SK-N-MC (cell line): ENCODE results near the gene COL16A1.

Experiments
- DNase-seq: peaks from one replicate; pipeline ENCODE4 v3.0.0-alpha.2; 2011; ENCODE audit warnings: low read depth, low spot score
- H3K27ac ChIP-seq: fragments of 200-600 bp; sonication (generic); 2 replicates; pipeline ENCODE4 v1.5.1; 2016; ENCODE audit warnings: mixed run types
- H3K36me3 ChIP-seq: fragments of 200-600 bp; sonication (generic); 2 replicates; pipeline ENCODE4 v1.6.1; 2017; ENCODE audit warnings: antibody characterized with exemption, low read length, mixed read lengths; ENCODE audit not compliant: insufficient read depth
- H3K4me3 ChIP-seq: fragments of 200-600 bp; sonication (generic); 2 replicates; pipeline ENCODE4 v1.5.1; 2016
- H3K9ac ChIP-seq: fragments of 200-600 bp; sonication (generic); 2 replicates; pipeline ENCODE4 v1.8.0; 2017; ENCODE audit warnings: mixed run types, mixed read lengths; ENCODE audit not compliant: insufficient read length
- H3K9me3 ChIP-seq: fragments of 200-600 bp; sonication (generic); 2 replicates; pipeline ENCODE4 v1.6.1; 2017; ENCODE audit warnings: low read depth, mild to moderate bottlenecking, antibody characterized with exemption, low read length, moderate library complexity, mixed read lengths
- EZH2 ChIP-seq: fragments of 200-600 bp; sonication (generic); IDR thresholded peaks from one replicate; pipeline ENCODE4 v1.6.1; 2017; ENCODE audit warnings: antibody characterized with exemption
- FOXP2 ChIP-seq: optimal IDR thresholded peaks from 2 replicates; pipeline ENCODE3; 2011; ENCODE audit warnings: mild to moderate bottlenecking, moderate library complexity; ENCODE audit not compliant: insufficient read depth; ENCODE audit errors: extremely low read length, control extremely low read depth
- POLR2AphosphoS5 ChIP-seq: IDR thresholded peaks from 2 replicates; pipeline ENCODE4 v1.6.1; 2012; ENCODE audit warnings: mild to moderate bottlenecking, low read depth, low read length, borderline replicate concordance

COL16A1 gene

DNA sequence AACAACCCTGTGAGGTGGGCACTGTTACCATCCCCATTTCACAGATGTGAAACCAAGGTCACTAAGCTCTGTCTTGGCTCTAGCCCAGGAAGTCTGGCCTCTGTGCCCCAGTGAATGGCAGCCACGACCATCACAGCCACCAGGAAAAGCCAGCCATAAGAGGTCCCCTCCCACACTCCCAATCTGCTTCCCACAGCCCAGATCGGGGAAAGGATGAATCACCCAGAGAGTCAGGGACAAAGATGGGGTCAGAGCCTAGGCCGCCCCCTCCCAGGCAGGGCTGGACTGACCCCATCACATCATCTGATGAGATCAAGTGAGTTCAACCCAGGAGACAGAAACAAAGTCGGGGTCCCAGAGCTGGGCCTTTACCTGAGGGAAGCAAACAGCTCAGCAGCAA is 22.9 kb upstream of the COL16A1 start:
- Histone ChIP-seq H3K36me3 (peaks cover 4% of the 10 kb centered on the region; the same call in 1 of the 2 replicates), H3K27ac (no peak overlapping the region), H3K4me3 (no peak overlapping the region), H3K9me3 (no peaks in the 10 kb centered on the region), H3K9ac (no peak overlapping the region)
- no peak for TF ChIP-seq POLR2AphosphoS5
- DNase-seq, result no peak

DNA sequence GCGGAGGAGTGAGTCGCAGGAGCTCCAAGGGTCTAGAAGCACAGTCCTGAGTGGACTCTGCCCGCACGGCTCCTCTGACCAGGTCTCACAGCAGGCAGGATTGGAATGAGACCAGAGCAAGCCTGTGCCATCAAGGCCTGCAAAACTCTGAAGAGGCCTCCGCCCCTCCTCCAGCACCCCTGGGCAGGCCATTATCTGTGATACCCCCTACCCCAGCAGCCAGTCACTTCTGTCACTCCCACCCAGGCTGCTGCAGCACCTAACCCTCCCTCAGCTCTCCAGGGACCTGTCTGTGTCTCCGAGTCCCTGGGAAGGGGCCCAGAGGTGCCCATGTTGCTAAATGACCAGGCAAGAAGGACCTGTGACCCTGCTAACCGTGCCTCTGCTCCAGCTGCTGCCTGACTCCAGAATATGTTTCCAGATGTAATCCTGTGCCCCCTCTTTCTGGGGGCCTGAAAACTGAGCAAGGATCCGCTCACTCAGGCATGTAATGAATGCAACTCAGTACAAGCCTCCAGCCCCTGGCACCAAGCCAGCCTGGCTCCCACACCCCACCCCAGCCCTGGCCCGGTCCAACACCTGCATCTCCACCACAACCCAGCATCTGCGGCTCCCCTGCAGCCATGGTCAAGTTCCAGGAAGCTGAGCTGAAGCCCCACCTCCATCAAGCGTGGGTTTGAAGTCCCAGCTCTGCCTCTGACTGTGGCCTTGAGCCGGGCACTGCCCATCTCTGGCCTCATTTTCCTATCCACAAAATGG is 22.1 kb upstream of the COL16A1 start:
- H3K36me3 ChIP-seq, result peaks cover 4% of the 10 kb centered on the region; the same call in 1 of the 2 replicates
- TF ChIP-seq EZH2 (no peak), FOXP2 (no peak), POLR2AphosphoS5 (no peak)
- no peak for DNase-seq

DNA sequence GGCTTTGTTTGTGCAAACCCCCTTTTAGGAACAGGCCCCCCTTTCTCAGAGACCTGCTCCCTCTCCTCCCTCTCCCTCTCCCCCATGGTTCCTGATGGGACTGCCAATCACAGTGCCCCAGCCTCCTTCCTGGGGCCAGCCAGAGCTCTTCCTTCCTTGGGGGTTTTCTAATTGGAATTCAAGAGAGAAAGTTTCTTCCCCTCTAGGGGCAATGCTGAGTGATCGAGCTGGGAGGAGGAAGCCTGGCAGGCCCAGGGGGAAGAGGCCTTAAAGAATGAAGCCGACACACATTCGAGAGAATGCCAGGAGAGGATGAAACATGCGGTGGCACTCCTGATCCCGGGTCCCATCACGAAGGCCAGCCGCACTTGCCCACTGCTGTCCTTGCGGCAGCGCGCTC is 21.3 kb upstream of the COL16A1 start:
- no peak for DNase-seq
- no peak overlapping the region for H3K4me3 ChIP-seq
- TF ChIP-seq POLR2AphosphoS5 (no peak), EZH2 (no peak), FOXP2 (no peak)
- H3K9me3 ChIP-seq, result no peaks in the 10 kb centered on the region
- H3K27ac ChIP-seq, result no peak overlapping the region
- H3K9ac ChIP-seq, result no peak overlapping the region
- H3K36me3 ChIP-seq, result no peaks in the 10 kb centered on the region; the same call in 1 of the 2 replicates

More for the DNA sequence above, 22.1 kb upstream of the COL16A1 start:
- H3K4me3 ChIP-seq, result no peak overlapping the region
- H3K9ac ChIP-seq, result no peak overlapping the region
- no peaks in the 10 kb centered on the region for H3K9me3 ChIP-seq
- no peak overlapping the region for H3K27ac ChIP-seq

DNA sequence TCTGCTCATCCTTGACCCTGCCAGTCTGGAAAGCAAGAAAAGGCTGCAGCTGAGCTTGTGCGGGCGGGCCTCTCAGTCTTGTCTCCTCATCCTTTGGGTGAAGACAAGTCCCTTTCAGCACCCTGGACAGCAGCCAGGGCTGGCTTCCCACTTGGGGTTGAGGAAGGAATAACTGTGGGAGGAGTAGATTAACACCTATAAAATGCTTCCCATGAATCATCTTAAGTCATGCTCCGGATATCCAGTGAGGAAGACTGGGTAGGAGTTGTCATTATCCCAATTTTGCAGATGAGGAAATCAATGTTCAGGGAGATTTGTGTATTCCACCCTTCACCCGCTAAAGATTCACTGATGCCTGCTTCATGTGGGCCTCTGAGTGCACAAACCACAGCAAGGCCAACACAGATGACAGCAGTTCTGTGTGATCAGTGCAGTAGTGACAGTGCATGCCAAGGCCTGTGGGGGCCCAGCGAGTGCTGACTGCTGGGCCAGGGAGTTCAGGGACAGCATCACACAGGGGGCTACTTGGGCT is 20.1 kb upstream of the COL16A1 start:
- H3K4me3 ChIP-seq, result no peak overlapping the region
- no peaks in the 10 kb centered on the region for H3K9me3 ChIP-seq
- no peak for DNase-seq
- no peak for TF ChIP-seq POLR2AphosphoS5
- TF ChIP-seq FOXP2, result no peak
- TF ChIP-seq EZH2, result no peak
- no peak overlapping the region for H3K9ac ChIP-seq
- H3K36me3 ChIP-seq, result no peaks in the 10 kb centered on the region
- H3K27ac ChIP-seq, result no peak overlapping the region

DNA sequence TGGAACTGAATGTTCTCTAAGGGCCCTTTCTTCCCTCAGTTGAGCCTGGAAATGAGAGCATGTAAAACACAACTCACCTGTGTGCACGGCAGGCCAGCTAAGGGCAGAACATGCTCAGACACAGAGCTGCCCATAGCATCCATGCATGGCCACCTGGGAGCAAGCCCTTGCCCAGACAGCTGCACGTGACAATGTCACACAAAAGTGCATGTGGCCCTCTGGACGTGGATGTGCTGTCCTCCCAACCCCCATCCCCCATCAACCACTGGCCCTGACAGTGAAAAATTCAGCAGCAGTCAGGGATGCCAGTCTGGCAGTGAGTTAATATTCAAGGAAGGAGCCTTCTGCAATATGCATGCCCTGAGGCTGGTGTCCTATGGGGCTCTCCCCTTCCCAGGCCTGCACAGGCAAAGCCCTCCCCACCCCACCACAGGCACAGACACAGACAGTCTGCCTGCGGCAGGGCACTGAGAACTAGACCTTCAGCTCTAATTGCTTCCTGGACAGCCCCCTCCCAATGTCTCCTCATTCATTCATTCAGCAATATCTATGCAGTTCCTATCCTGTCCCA is 14.6 kb upstream of the COL16A1 start:
- no peak for TF ChIP-seq FOXP2
- TF ChIP-seq POLR2AphosphoS5, result no peak
- TF ChIP-seq EZH2, result no peak
- Histone ChIP-seq H3K9ac (no peak overlapping the region), H3K9me3 (no peaks in the 10 kb centered on the region), H3K27ac (no peak overlapping the region), H3K36me3 (no peaks in the 10 kb centered on the region), H3K4me3 (no peak overlapping the region)
- no peak for DNase-seq

DNA sequence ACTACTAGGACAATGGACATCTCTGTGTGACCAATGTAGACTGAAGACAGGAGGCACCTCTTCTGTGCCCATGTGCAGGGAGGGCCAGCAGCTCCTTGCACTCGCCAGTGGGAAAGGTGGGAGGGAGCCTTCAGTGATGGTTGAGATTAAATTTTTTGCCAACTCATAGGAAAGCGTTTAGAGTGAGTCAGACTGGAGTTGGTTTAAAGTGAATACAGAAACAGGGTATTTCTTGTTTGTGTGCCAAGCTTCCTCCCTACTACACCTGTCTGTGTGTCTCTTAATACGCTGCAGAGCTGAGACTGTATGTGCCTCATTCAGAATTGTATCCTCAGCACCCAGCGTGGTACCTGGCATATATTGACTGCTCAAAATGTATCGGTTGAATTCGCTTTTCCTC is 13.5 kb upstream of the COL16A1 start:
- DNase-seq, result no peak
- no peak for TF ChIP-seq EZH2
- no peak for TF ChIP-seq FOXP2
- TF ChIP-seq POLR2AphosphoS5, result no peak
- no peaks in the 10 kb centered on the region for H3K36me3 ChIP-seq
- no peak overlapping the region for H3K4me3 ChIP-seq
- no peaks in the 10 kb centered on the region for H3K9me3 ChIP-seq
- H3K9ac ChIP-seq, result no peak overlapping the region
- H3K27ac ChIP-seq, result no peak overlapping the region

DNA sequence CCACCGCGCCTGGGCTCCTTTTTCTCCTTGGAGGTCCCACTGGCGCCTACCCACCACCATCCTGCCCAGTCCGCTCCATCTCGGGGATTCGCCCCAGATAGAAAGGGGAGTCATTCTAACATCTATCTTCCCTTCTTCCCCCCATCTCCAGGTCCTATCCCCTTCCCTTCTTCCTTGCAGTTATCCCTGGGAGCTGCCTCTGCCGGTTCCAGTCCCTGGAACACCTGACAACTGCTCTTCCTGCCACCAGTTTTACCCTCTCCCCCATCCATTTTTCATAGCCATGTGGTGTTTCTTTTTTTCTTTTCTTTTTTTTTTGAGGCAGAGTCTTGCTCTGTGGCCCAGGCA is 12.0 kb upstream of the COL16A1 start:
- TF ChIP-seq POLR2AphosphoS5 (no peak), EZH2 (no peak), FOXP2 (no peak)
- no peaks in the 10 kb centered on the region for H3K36me3 ChIP-seq
- H3K9me3 ChIP-seq, result no peaks in the 10 kb centered on the region
- no peak overlapping the region for H3K4me3 ChIP-seq
- H3K27ac ChIP-seq, result no peak overlapping the region
- no peak overlapping the region for H3K9ac ChIP-seq
- no peak for DNase-seq

DNA sequence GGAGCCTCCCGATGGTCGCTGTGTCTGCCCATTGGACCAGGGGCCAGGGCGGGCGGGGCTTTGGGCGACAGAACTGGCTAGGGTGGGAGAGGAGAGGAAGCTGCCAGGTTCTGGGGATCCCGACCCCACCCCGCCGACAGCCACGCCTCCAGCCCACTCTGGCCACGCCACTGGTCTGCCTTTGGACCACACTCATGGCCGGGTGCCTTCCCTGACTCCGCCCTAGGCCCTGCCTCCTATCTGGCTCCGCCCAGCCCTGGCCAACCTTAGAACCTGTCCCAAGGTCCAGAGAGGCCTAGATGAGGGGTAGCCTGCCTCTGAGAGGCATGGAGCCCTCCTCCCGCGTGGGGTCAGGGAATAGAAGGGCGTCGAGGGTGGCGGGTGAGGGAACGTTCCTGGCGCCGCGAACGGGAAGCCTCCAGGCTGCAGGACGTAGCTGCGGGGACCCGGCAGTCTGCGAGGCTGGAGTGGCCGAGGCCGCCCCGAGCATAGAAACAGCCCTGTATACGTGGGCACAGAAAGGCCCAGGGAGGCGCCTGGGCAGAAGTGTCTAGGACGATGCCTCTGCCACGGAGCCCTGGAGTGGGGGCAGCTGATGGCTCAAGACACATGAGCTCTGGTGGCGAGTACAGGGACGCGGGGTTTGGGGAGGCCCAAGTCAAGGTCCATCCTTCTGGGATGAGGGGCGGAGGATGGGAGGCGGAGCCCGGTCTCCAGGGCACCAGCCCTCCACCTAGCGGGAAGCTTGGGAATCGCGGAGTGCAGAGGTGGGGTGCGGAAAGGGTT is 11.5 kb upstream of the COL16A1 start:
- DNase-seq, result no peak
- no peak overlapping the region for H3K4me3 ChIP-seq
- TF ChIP-seq EZH2, result no peak
- no peak for TF ChIP-seq FOXP2
- no peak for TF ChIP-seq POLR2AphosphoS5
- no peak overlapping the region for H3K9ac ChIP-seq
- H3K9me3 ChIP-seq, result no peaks in the 10 kb centered on the region
- H3K27ac ChIP-seq, result no peak overlapping the region
- H3K36me3 ChIP-seq, result no peaks in the 10 kb centered on the region
